HG03439 (cell line): ENCODE results near the gene HHATL.

Source experiments
- ATAC-seq: cut with Tn5 transposase; IDR thresholded peaks from one replicate; pipeline ENCODE4 v1.9.1; 2021; ENCODE audit warnings: mild to moderate bottlenecking, moderate library complexity; ENCODE audit not compliant: unreplicated experiment

Gene HHATL

DNA sequence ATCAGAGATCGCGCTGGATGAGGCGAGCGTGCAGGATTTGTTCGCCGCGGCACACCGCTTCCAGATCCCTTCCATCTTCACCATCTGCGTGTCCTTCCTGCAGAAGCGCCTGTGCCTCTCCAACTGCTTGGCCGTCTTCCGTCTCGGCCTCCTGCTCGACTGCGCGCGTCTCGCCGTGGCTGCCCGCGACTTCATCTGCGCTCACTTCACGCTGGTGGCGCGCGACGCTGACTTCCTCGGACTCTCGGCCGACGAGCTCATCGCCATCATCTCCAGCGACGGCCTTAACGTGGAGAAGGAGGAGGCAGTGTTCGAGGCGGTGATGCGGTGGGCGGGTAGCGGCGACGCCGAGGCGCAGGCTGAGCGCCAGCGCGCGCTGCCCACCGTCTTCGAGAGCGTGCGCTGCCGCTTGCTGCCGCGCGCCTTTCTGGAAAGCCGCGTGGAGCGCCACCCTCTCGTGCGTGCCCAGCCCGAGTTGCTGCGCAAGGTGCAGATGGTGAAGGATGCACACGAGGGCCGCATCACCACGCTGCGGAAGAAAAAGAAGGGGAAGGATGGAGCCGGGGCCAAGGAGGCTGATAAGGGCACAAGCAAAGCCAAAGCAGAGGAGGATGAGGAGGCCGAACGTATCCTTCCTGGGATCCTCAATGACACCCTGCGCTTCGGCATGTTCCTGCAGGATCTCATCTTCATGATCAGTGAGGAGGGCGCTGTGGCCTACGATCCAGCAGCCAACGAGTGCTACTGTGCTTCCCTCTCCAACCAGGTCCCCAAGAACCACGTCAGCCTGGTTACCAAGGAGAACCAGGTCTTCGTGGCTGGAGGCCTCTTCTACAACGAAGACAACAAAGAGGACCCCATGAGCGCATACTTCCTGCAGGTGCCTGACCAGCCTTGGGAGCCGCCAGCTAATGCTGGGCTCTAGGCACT, 16.4 kb downstream of the HHATL start:
- no peak for ATAC-seq

- ATAC-seq = no peak
Measured at GRCh38 chr3:42685363-42685881, 17.2 kb downstream of the HHATL start, which contains the start of gene KLHL40. TSS of gene KLHL40 (plus strand) at chr3:42685537. CDS start at chr3:42685619, 82 bp downstream.

DNA sequence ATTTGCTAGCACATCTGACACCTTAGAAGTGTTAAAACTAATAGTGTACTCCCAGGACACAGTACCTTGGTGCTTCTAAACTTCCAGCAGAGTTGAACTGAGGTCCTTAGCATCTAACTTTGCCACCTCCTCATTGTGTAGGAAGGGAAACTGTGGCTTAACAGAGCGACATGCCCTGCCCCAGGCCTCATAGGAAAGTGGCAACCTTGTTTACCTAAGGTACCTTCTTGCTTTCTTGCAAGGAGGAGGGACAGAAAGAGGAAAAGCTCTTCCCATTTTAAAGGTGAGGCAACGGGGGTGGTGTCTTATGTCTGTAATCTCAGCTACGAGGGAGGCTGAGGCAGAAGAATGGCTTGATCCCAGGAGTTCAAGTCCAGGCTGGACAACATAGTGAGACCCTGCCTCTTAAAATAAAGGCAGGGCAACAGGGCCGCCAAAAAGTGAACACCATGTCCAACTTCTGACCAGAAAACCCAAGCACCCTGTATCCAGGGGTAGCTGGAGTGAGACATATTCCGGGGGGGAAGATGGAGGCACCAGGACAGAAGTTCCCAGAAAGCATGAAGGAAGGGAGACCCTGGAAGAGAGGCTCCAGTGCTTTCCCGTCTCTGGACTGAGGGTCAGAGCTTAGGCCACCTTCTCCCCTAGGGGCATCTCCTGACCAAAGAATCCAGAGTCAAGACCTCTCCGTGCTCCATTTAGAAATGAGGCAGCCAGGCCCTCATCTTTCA, 17.8 kb downstream of the HHATL start:
- ATAC-seq = no peak

- no peak for ATAC-seq
Measured at GRCh38 chr3:42683875-42684598, 18.6 kb downstream of the HHATL start.

GRCh38 chr3:42682301-42683070, 20.1 kb downstream of the HHATL start:
- no peak for ATAC-seq

- ATAC-seq = no peak
Measured at GRCh38 chr3:42681361-42682038, 21.1 kb downstream of the HHATL start.

DNA sequence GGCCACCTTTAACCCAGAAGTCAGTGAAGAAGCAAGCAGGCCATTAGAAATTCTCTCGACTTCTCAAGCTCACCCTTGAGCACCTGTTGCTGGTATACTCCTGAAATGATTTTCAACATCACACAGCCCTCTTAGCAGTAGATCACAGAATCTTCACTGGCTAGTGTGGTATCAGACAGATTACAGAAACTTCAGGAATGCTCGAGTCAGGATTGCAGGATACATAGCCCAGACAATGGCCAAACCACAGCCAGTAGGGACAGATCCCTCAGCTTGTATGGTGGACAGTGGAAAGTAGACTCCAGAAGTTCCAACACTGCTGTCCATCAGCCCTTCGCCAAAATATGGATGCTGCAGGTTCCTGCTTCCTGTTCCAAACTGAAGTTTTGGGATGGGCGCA, 21.8 kb downstream of the HHATL start:
- ATAC-seq = no peak

DNA sequence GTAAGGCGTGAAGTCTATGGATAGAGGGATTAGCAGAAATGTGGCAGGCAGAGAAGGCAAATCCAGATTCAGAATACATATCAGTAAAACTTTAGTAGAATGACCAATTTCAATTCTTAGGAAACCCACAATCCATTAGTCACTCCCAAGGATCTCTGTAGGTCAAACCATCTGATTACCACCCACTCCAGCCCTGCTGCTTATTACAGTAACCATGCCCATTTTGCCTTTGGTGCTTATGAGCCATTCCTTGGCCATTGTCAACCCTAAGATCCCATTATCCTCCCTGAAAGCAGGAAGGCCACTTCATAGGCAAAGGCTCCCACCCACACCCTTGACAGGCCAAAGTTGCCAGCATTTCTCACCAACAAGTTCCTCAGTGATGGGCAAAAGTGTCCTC, 22.3 kb downstream of the HHATL start:
- no peak for ATAC-seq

GRCh38 chr3:42678447-42678846, 24.2 kb downstream of the HHATL start:
- no peak for ATAC-seq

GRCh38 chr3:42675909-42676308, 26.7 kb downstream of the HHATL start:
- ATAC-seq = no peak

- no peak for ATAC-seq
Measured at GRCh38 chr3:42674146-42674545, 28.5 kb downstream of the HHATL start.

- ATAC-seq = no peak
Measured at GRCh38 chr3:42673082-42673481, 29.5 kb downstream of the HHATL start.

GRCh38 chr3:42672515-42672914, 30.1 kb downstream of the HHATL start:
- no peak for ATAC-seq

GRCh38 chr3:42670670-42671069, 31.9 kb downstream of the HHATL start:
- no peak for ATAC-seq

DNA sequence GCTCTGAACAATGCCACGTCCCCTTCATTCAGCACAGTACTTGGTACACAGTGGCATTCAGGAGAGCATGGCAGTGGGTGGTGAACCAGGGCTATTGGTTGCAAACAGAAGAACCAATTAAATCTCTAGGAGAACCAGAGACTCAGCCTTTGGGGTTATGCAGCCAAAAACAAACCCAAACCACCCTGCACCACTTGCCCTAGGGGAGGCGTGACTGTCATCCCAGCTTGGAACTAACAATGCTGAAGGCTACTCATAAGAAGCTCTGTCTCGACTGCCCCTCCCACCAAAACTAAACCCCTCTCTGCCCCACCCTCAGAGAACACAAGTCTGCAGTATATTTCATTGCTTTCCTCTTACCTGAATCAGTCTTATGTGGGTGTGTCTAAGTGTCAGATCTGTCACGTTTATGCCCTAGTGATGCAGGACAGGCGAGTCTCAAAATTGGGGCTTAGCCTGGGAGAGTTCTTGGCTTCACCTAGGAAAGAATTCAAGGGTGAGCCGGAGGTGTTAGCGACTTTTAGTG, 32.5 kb downstream of the HHATL start:
- ATAC-seq = no peak

DNA sequence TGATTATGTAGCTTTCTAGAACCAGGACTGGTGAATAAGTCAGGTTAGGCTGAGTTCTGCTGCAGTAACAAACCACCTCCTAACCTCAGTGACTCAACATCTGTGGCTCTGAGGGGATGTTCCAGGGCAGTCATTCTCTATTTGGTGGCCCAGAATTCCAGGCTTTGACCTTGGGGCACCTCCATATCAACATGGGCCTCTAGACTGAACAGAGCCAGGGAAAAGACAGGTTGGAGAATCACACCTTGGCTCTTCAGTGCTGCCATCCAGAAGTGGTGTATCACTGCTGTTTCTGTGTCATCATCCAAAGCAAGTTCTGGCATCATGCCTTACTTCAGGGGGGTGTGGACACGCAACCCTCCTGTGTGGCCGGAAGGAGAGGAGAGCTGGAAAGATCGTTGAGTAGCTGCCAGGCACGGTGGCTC, 33.8 kb downstream of the HHATL start:
- ATAC-seq = no peak

DNA sequence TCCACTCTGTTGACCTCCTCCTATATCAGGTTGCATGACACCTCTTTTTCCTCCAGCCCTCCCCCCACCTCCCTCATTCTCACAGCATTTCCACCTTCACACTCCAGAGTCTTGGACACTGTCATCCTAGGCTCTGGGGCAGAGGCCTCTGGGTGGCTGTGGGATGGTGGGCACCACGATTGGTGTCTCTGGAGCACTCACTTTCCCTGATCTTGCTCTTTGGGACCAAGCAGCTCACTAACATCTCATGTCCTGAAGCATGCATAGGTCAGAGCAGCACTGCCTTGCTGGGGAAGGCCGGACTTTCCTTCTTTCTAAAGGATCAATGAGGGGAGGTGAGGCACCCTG, 34.2 kb downstream of the HHATL start:
- no peak for ATAC-seq

DNA sequence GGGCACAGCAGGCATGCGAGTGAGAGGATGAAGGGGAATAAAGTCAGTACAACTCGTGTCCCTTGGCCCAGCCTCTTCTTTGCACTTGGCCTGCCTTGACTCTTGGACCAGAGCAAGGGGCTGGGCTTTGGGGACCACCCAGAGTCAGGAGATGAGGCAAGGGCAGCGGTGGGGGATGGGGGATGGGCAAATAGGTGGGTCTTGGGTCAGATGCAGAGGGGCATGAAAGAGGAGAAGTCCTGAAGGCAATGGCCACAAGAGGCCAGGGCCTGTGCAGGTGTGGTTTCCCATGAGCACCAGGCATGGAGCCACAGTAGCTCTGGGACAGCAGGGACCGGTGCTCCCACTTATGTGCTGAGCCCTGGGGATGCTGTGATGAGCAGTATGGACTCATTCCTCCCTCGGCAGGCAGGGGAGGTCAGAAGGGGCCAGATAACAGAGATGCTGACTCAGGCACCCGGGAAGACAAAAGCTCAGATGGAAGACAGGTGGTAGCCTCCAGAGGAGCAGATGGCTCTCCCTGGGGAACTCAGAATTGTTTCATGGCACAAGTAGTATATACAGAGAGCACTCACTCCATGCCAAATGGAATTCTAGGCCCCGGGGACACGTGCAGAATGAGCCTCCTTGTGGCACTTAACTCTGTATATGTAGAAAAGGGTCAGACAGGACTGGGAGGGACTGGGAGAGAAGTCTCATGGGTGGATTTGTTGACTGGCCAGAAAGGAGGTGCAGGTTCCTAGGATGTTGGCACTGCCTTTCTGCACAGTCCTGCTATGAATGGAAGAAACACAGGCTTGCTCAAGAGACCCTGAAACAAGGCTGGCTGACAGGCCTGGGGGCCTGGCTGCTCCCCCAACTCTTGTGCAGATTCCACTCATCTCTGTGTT, 34.8 kb downstream of the HHATL start:
- no peak for ATAC-seq

DNA sequence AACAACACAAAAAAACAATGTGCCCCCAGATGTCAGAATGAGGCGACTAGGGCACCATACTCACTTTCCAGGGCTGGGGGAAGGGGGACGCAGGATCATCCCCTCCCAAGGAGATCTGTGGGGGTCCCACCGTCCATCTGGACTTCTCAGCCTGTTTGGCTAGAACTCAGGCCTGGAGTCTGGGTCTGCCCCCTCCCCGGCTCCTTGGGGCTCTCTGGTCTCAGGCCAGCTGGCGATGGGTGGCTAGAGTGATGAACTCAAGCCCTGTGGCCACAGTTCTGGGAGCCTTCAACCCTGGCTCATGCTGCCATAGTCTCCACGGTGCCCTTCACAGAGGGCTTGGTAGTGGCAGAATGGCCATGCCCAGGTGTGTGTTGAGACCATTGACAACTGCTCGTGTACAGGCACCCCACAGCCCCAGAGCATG, 35.5 kb downstream of the HHATL start:
- ATAC-seq = no peak
